Embryonic facial prominence (tissue), 1 donor: ENCODE measurements around the gene CCDC187.
"Not testable (repeated sequence)": the region's sequence is repeated elsewhere in the genome, so short reads cannot be mapped to it uniquely, and the experiment has no call there.

Experiments
- DNase-seq: peaks from one replicate; pipeline ENCODE4 v3.0.0-alpha.2; 2016; ENCODE audit errors: extremely low spot score

The CCDC187 gene

GRCh38 chr9:136267261-136268111 is 36.4 kb downstream of the CCDC187 start:
- peak; percentile 64 for DNase-seq

GRCh38 chr9:136266641-136267040 is 37.3 kb downstream of the CCDC187 start:
- DNase-seq: not testable (repeated sequence)

GRCh38 chr9:136265561-136266355 is 38.1 kb downstream of the CCDC187 start:
- no peak for DNase-seq

- DNase-seq: no peak
Measured at GRCh38 chr9:136264441-136265405, 39.2 kb downstream of the CCDC187 start.

GRCh38 chr9:136264031-136264430 is 39.9 kb downstream of the CCDC187 start:
- no peak for DNase-seq

GRCh38 chr9:136262671-136263178 is 41.2 kb downstream of the CCDC187 start:
- DNase-seq: no peak

GRCh38 chr9:136261686-136262430 is 42.0 kb downstream of the CCDC187 start:
- no peak for DNase-seq

GRCh38 chr9:136260936-136261472 is 42.9 kb downstream of the CCDC187 start:
- DNase-seq: no peak

- no peak for DNase-seq
Measured at GRCh38 chr9:136260521-136260920, 43.4 kb downstream of the CCDC187 start.

- DNase-seq: no peak
Measured at GRCh38 chr9:136259836-136260235, 44.1 kb downstream of the CCDC187 start.

GRCh38 chr9:136259517-136259813 is 44.4 kb downstream of the CCDC187 start:
- no peak for DNase-seq

- DNase-seq: no peak
Measured at GRCh38 chr9:136258786-136259516, 44.9 kb downstream of the CCDC187 start.

- no peak for DNase-seq
Measured at GRCh38 chr9:136258299-136258625, 45.6 kb downstream of the CCDC187 start.

GRCh38 chr9:136257381-136258298 is 46.3 kb downstream of the CCDC187 start:
- no peak for DNase-seq

GRCh38 chr9:136255896-136256890 is 47.7 kb downstream of the CCDC187 start:
- DNase-seq: no peak

GRCh38 chr9:136255166-136255538 is 48.7 kb downstream of the CCDC187 start:
- DNase-seq: no peak

GRCh38 chr9:136254381-136255165 is 49.3 kb downstream of the CCDC187 start:
- no peak for DNase-seq
